K562 (cell line): ENCODE measurements around the gene CIAO1. TPM values are rescaled to one million over a fixed set of nuclear protein-coding genes. Genes with fewer than 3 reads are reported as not detected.

ENCODE experiments used
- COPS2 ChIP-seq: fragments of 450-650 bp; conservative IDR thresholded peaks from 2 replicates; pipeline ENCODE4 v1.6.1; 2016; ENCODE audit warnings: mild to moderate bottlenecking, moderate library complexity
- CTBP1 ChIP-seq: fragments of 450-650 bp; IDR thresholded peaks from 2 replicates; pipeline ENCODE4 v1.6.1; 2016; ENCODE audit warnings: borderline replicate concordance
- ESRRA ChIP-seq: fragments of 450-650 bp; IDR thresholded peaks from 2 replicates; pipeline ENCODE4 v1.6.1; 2014; ENCODE audit warnings: low read depth, mild to moderate bottlenecking, moderate library complexity, borderline replicate concordance
- HDAC3 ChIP-seq: fragments of 450-650 bp; IDR thresholded peaks from 2 replicates; pipeline ENCODE4 v1.6.1; 2018; ENCODE audit warnings: borderline replicate concordance, mild to moderate bottlenecking, moderate library complexity; ENCODE audit not compliant: partially characterized antibody
- HEY1 ChIP-seq: fragments of 250-450 bp; sonication (Bioruptor Pico); IDR thresholded peaks from 2 replicates; pipeline ENCODE4 v1.5.0; 2020; ENCODE audit warnings: mild to moderate bottlenecking, moderate library complexity, borderline replicate concordance
- JUND ChIP-seq, 2 experiments: IDR thresholded peaks; 2 replicates in 1 of 2; 3 replicates in 1 of 2; pipeline ENCODE4 v1.6.1; 2011; ENCODE audit warnings: borderline replicate concordance in 2 of 2, low read depth in 2 of 2, low read length in 2 of 2, improper control_type of control experiment in 1 of 2, missing biosample characterization in 1 of 2, missing genetic modification characterization in 1 of 2, missing genetic modification reagents in 1 of 2
- KDM4B ChIP-seq, 2 experiments: fragments of 450-650 bp in 1 of 2; sonication (generic) in 1 of 2; IDR thresholded peaks; 2 replicates each; pipeline ENCODE4 v1.6.1; 2016 to 2017; ENCODE audit warnings: borderline replicate concordance in 2 of 2, antibody characterized with exemption in 1 of 2, low read depth in 1 of 2, mild to moderate bottlenecking in 1 of 2
- NEUROD1 ChIP-seq: fragments of 150-350 bp; IDR thresholded peaks from 2 replicates; pipeline ENCODE4 v1.6.1; 2014; ENCODE audit warnings: borderline replicate concordance, low read length, low read depth; ENCODE audit not compliant: partially characterized antibody
- NUFIP1 ChIP-seq: fragments of 450-650 bp; IDR thresholded peaks from 2 replicates; pipeline ENCODE4 v1.6.1; 2018; ENCODE audit not compliant: partially characterized antibody
- POU5F1 ChIP-seq: fragments of 150-350 bp; IDR thresholded peaks from 2 replicates; pipeline ENCODE4 v1.6.1; 2014; ENCODE audit warnings: borderline replicate concordance, low read length, low read depth, mild to moderate bottlenecking; ENCODE audit not compliant: partially characterized antibody
- SLC30A9 ChIP-seq: fragments of 250-450 bp; sonication (Bioruptor Pico); IDR thresholded peaks from 2 replicates; pipeline ENCODE4 v1.8.0; 2022; ENCODE audit warnings: mild to moderate bottlenecking, moderate library complexity
- SOX6 ChIP-seq: fragments of 450-650 bp; IDR thresholded peaks from 2 replicates; pipeline ENCODE4 v1.6.1; 2014; ENCODE audit warnings: mild to moderate bottlenecking
- TEAD4 ChIP-seq, 2 experiments: sonication (generic) in 1 of 2; formaldehyde crosslinking in 1 of 2; IDR thresholded peaks; 2 replicates each; pipeline versions ENCODE4 v1.6.1 to v1.8.0; 2012 to 2022; ENCODE audit warnings: borderline replicate concordance in 1 of 2, inconsistent platforms in 1 of 2, low read length in 1 of 2, mild to moderate bottlenecking in 1 of 2, missing genetic modification reagents in 1 of 2
- TOE1 ChIP-seq, 2 experiments: fragments of 450-650 bp in 1 of 2; sonication (generic) in 1 of 2; formaldehyde crosslinking in 1 of 2; IDR thresholded peaks; 2 replicates each; pipeline versions ENCODE4 v1.7.1 to v1.8.0; 2016 to 2022; ENCODE audit warnings: borderline replicate concordance in 2 of 2, mild to moderate bottlenecking in 2 of 2, antibody characterized with exemption in 1 of 2, inconsistent platforms in 1 of 2, low read depth in 1 of 2, missing genetic modification reagents in 1 of 2, moderate library complexity in 1 of 2
- XRCC5 ChIP-seq: fragments of 200-400 bp; formaldehyde crosslinking; IDR thresholded peaks from 2 replicates; pipeline ENCODE4 v1.6.1; 2017; ENCODE audit warnings: low read depth, mild to moderate bottlenecking, low read length
- ZNF146 ChIP-seq: IDR thresholded peaks from one replicate; pipeline ENCODE4 v1.6.1; 2018; ENCODE audit warnings: missing compliant biosample characterization; ENCODE audit not compliant: unreplicated experiment
- ZNF76 ChIP-seq: fragments of 250-450 bp; sonication (Bioruptor Pico); IDR thresholded peaks from 2 replicates; pipeline ENCODE4 v1.4.0; 2020; ENCODE audit warnings: mild to moderate bottlenecking, moderate library complexity, borderline replicate concordance
- ZSCAN29 ChIP-seq: fragments of 450-650 bp; IDR thresholded peaks from 2 replicates; pipeline ENCODE4 v1.6.1; 2017
- polyA plus RNA-seq, 8 experiments: library from polyadenylated mRNA; depleted of rRNA in 4 of 8; stranded (reverse) in 5 of 8; unstranded in 3 of 8; fragments of >200 nt; fragmentation: Nextera tagmentation in 2 of 8; fragmentation: Illumina TruSeq in 1 of 8; extraction: Ambion mirVana in 2 of 8; extraction: Trizol in 1 of 8; gene quantifications; 2 replicates each; pipeline versions ENCODE4 v1.2.1 to v1.2.3, GENCODE V29; 2011 to 2014; ENCODE audit warnings: inconsistent platforms in 1 of 8, missing spikeins in 1 of 8
- total RNA-seq, 7 experiments: library from RNA; depleted of rRNA in 6 of 7; stranded (reverse); fragments of >200 nt in 6 of 7; fragmentation: Illumina TruSeq in 2 of 7; extraction: Trizol in 2 of 7; gene quantifications; 2 replicates each; pipeline versions ENCODE4 v1.2.1 to v1.2.3, GENCODE V29; 2011 to 2021; ENCODE audit warnings: low replicate concordance in 1 of 7
- TF ChIP-seq, protein P1 (sequence below): IDR thresholded peaks from 3 replicates; pipeline ENCODE4 v1.6.1; 2011; ENCODE audit warnings: borderline replicate concordance, mild to moderate bottlenecking; ENCODE audit not compliant: insufficient read length, insufficient read depth

CIAO1 gene
- total and polyA plus RNA-seq, 9 of the 15 experiments (the other 6 are each of a cell fraction or from before 2014, with no cell fraction given) = 11.4 to 156 (median 92.8) TPM

DNA sequence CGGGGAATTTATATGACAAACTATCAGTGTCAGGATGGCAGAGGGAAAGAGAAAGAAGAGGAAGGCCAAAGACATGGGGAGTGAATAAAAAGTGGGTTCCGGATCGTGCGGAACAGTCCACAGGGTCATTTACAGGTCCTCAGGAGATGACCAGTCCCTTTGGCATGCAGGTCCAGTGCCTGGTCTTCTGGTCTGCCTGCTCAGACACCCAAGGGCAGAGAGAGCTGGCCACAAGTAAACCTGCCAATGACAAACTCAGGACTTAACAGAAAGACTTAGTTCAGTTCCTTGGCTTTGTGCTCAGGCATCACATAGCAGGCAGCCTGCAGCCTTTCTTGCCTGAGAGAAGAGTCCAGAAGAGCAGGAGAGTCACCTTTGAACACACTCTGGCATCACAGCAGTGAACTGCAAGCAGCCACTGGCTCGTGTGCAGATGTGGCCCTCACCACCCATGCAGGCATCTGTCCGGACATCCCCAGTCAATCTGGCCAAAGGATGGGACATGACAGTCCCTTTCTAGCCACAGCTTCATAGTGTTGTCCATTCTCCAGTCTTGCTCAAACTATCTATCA lies 14.2 kb upstream of the CIAO1 start (continued):
- TF ChIP-seq, protein P1, sequence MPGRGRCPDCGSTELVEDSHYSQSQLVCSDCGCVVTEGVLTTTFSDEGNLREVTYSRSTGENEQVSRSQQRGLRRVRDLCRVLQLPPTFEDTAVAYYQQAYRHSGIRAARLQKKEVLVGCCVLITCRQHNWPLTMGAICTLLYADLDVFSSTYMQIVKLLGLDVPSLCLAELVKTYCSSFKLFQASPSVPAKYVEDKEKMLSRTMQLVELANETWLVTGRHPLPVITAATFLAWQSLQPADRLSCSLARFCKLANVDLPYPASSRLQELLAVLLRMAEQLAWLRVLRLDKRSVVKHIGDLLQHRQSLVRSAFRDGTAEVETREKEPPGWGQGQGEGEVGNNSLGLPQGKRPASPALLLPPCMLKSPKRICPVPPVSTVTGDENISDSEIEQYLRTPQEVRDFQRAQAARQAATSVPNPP = no peak
- TF ChIP-seq COPS2 = no peak
- TF ChIP-seq SLC30A9 (CRISPR knock-in tag) = no peak
- TF ChIP-seq KDM4B (IDR thresholded peaks at IDR 0.05; ENCODE audit: borderline replicate concordance in 2 of 2, low read depth in 1 of 2) = no peak
- peak; percentile 56 for TF ChIP-seq JUND (IDR thresholded peaks at IDR 0.05; ENCODE audit: borderline replicate concordance, low read depth, low read length)
- TF ChIP-seq JUND (tag; IDR thresholded peaks at IDR 0.05; ENCODE audit: borderline replicate concordance, low read depth, low read length) = no peak
- TF ChIP-seq CTBP1 = 0 out of 2 replicates have a peak, but pooled peaks have one; percentile 18
- TF ChIP-seq XRCC5 = no peak
- TF ChIP-seq HEY1 (CRISPR knock-in tag) = no peak
- TF ChIP-seq ESRRA = peak; percentile 50; the same call in 1 of the 2 replicates
- TF ChIP-seq ZNF146 = no peak
- TF ChIP-seq ZNF76 (CRISPR knock-in tag) = no peak
- TF ChIP-seq ZSCAN29 = 0 out of 2 replicates have a peak, but pooled peaks have one; percentile 24
- peak; percentile 88 for TF ChIP-seq NUFIP1
- TF ChIP-seq TOE1 (IDR thresholded peaks at IDR 0.05; ENCODE audit: borderline replicate concordance) = peak; percentile 88; the same call in 1 of the 2 replicates
- no peak for TF ChIP-seq TOE1 (CRISPR knock-in tag; IDR thresholded peaks at IDR 0.05; ENCODE audit: borderline replicate concordance, low read depth)
- TF ChIP-seq TEAD4 (IDR thresholded peaks at IDR 0.05; ENCODE audit: low read length) = peak; percentile 50
- no peak for TF ChIP-seq TEAD4 (CRISPR knock-in tag; IDR thresholded peaks at IDR 0.05; ENCODE audit: borderline replicate concordance)
- TF ChIP-seq NEUROD1 = peak; percentile 99
- TF ChIP-seq SOX6 = 0 out of 2 replicates have a peak, but pooled peaks have one; percentile 23
- TF ChIP-seq POU5F1 = no peak
- peak; percentile 85 for TF ChIP-seq HDAC3
